ENCODE results near the gene STPG3.

Gene STPG3

DNA sequence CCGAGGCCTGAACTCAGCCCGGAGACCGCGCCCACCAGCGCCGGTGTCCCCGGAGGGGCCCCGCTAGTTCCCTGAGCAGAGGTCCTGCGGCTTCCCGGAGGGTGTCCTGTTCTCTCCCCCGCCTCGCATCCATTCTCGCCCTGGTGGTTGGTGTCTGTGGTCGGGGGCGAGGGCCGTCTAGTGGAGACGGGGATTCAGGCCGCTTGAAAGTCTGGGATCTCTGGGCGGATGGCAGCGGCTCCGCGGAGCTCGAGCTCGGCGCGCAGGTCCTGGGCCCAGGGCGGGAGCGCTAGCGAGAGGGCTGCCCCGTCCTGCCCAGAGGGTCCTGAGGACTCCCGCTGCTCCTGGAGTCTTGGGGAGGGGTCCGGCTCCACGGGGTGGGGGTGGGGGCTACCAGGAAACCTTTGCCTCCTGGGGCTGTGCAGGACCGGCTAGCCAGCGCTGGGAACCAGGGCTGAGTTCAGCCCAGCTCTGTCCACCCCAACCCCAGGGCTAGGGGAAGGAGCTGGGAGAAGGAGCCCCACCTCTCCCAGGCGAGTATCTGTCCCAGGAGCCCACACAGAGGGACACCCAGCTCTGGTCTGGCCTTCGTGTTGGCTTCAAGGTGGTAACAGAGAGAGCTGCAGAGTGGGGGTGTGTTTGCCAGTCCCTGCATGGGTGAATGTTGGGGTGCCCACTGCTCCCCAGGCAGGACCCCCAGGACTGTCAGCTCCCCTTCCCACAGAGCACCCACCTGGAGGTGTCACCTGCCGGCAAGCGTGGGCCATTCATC is 30.4 kb downstream of the STPG3 start:
- DNase-seq = no peak

DNA sequence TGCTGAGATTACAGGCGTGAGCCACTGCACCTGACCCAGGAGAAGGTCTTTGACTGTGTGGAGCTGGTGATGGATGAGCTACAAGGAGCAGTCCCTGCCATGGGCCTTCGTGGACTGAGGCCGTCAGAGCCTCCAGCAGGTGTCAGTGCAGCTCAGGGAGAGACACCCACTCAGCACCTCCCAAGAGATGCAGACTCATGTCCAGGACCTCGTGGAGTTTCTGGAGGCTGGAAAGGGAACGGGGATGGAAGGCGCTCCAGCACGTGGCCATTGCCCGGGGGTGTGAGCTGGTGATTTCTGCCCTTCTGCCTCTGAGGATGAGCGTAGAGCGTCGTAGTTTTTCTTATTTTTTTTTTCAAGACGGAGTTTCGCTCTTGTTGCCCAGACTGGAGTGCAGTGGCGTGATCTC is 35.9 kb downstream of the STPG3 start:
- DNase-seq = peak; percentile 46

DNA sequence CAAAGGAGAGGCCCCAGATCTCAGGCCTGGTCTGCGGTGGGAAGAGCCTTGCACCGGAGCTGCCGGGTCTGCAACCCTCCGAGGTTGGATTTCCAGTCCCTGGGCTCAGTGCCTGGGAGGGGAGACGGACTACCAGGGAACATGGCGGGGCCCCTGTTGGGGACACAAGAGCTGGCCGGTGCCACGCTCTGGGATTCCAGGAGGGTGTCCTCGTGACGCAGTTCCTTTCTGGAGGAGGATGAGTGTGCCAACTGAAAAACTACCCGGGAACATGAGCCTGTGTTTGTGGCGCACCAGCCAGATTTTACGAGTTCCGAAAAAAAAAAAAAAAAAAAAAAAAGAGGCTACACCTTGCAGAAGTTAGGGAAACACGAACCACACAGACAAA is 42.0 kb downstream of the STPG3 start:
- DNase-seq = no peak

DNA sequence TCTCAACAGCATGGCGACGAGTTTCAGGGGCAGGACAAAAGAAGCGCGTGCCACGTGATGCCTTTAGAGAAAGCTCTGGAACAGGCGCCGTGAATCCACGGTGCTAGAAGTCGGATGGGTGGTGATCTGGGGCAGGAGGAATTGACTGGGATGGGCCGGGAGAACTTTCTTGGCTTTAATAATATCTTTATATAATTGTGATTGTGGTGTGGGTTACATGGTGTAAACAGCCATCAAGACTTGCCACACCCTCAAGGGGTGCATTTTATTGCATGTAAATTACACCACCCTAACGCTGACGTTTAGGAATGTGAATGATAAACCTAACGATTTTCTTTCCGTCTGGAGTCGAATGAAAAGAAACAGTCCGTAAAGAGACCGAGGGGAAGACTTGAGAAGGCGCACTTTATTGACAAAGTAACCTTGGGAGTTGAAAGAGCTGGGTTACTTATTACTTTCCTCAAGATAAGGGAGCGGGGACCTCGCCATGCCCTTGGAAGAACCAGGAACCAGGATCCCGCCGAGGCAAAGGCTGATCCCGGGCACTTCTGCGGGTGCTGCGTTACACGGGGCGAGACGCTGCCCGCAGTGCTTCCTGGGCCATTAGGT is 42.5 kb downstream of the STPG3 start:
- no peak for DNase-seq

DNA sequence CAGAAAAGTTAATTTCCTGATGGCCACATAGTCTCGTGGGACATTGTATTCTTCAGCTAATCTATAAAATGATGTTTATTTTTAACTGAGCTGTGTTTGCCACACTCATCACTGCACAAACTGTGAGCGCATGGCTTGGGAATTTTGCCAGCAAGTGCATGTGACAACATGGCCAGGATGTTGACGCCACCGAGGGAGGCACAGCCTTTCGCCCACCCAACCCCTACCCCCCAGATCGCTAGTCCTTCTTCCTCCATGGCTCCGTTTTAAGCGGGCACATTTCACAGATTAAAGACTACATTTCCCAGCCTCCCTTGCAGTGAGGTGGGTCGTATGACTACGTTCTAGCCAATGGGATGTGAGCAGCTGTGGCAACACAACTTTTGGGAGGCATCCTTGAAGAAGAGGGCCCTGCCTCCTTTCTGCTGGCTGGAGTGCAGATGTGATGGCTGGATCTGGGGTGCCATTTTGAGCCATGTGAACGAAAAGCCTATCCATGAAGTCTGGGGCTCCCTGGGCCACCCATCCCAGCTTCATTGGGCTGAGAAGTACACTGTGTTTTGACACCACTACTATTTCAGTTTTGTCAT is 43.1 kb downstream of the STPG3 start:
- no peak for DNase-seq

DNA sequence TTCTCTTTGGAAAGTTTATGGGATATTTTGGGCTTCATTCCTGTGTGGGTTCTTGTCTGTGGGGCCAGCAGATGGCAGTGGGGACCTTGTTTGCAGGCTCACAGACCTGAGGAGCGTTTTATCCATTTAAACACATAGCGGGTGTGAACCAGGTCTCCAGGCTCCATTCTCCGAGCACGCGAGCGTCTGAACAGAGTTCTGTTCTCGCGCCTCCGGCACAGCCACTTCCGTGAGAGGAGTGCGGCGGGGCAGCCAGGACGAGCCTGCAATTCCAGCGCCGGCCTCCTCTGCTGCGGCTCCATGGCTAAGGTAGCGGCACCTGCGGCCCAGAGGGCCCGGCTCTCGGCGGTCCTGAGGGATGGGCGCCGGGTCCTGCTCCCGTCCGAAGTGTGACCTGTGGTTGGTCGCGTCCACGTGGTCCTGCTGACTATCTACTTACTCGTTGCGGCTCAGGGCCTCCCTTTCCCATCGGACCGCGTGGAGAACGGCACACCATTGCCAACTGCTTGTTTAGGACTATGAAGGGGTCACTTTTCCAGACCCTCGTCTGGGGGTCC is 43.7 kb downstream of the STPG3 start:
- no peak for DNase-seq

DNA sequence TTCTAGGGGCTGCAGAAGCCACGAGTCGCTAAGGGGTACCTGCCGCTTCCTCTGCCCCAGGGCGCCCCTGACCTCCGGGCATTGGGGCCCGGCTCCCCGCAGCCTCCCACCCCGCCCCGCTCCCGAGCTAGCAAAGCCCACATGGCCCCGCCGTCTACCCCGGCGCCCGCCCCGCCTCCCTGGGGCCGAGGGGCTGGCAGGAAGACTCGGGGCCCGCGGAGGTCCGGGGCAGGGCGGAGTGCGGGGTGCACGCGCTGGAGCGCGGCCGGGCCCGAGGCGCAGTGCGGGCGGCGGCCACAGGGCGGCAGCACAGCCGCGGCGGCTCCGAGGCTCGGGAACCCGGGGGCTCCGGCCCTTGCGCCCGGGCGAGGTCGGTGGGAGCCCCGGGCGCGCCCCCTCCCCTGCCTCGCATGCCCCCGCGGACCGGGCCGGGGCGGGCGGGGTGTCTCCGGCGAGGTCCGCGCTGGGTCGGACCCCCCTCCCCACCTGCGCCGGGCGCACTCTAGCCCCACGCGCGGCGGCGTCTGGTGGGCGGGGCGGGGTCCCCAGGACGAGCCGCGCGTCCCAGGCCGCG is 44.2 kb downstream of the STPG3 start:
- no peak for DNase-seq

DNA sequence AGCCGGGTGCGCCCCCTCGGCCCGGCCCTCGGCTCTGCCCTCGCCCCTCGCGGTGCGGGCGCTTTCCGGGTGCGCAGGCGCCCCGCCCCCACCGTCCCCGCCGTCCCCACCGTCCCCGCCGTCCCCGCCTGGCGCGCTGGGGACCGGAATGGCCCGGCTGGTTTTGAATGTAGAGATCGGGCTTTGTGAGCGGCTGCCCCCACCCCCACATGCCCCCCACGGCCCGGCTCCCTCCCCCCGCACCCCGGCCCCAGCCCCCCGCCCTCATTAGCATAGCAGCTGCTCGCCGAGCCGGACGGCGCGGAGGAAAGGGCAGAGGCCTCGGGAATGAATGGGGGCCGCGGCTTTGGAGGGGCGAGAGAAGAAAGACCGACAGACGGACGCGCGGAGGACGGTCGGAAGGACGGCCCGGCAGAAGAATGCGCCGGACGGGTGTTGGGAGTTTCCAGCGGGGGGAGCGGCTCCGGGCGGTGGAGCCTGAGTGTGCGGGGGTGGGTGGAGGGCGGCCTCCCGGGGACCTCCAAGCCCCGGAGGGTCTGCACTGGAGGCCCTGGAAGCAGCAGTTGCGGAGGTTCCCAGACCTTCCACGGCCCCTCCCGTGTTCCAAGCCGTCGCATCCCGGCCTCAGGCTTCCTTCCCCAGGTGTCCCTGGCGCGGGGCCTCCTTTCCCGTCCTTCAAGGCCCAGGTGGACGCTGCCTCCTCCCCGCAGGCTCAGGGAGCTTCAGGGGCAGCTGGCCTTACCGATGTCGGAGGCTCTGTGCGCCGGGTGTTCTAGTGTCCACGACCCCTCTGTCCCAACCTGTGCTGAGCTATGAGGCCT is 45.0 kb downstream of the STPG3 start:
- DNase-seq = no peak

DNA sequence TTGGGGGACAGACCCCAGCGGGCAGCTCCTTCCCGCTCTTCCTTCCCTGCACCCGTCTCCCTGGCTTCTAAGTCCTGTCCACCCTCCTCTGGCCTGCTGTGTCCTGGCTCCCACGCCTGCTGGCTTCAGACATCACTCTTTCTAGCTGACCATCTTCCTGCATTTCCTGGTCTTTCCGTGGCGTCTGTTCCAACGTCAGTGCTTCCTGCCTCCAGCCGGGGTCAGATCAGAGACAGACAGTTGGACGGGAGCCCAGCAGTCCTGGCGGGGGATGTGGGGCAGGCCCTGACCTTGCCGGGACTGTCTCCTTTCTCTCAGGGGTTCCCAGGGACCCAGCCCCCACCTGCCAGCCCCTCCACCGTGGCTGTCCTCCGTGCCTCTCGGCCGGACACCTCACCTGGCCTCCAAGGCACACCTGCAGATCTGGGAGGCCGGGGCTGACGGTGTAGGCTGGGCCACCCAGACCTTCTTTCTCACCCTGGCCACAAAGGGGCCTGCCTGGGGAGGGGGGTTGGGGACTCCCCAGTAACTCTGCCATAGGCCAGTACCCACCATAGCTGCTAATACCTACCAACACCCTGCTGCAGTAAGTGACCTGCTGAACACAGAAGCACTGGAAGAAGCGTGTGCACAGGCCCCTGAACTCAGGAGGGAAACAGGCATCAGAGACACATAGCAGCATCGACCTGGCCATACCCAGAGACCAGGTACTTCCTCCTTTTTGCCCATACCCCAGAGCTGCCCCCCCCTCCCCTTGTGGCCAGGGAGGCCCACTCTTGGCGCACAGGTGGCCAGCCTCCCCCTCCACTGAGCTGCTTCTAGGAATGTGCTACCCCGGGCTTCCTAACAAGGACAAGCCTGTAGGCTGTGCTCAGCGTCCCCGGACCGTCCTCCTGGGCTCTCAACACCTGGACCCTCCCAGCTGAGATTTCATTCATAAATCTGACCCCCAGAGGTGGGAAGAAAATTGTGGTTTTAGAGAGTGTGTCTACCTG is 45.9 kb downstream of the STPG3 start:
- DNase-seq = no peak

DNA sequence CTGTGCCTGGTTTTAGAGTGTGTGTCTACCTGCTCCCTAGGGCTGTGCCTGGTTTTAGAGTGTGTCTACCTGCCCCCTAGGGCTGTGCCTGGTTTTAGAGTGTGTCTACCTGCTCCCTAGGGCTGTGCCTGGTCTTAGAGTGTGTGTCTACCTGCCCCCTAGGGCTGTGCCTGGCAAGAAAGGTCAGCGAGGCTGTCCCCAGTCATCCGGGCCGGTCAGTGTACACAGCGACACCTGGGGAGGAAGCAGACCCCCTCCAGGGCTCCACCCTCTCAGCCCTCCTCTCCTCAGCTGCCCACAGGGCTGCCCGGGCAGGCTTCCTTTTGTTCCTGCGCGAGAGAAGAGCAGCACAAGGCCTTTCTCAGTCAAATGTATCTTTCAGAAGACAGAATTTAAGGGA is 46.9 kb downstream of the STPG3 start:
- no peak for DNase-seq

DNA sequence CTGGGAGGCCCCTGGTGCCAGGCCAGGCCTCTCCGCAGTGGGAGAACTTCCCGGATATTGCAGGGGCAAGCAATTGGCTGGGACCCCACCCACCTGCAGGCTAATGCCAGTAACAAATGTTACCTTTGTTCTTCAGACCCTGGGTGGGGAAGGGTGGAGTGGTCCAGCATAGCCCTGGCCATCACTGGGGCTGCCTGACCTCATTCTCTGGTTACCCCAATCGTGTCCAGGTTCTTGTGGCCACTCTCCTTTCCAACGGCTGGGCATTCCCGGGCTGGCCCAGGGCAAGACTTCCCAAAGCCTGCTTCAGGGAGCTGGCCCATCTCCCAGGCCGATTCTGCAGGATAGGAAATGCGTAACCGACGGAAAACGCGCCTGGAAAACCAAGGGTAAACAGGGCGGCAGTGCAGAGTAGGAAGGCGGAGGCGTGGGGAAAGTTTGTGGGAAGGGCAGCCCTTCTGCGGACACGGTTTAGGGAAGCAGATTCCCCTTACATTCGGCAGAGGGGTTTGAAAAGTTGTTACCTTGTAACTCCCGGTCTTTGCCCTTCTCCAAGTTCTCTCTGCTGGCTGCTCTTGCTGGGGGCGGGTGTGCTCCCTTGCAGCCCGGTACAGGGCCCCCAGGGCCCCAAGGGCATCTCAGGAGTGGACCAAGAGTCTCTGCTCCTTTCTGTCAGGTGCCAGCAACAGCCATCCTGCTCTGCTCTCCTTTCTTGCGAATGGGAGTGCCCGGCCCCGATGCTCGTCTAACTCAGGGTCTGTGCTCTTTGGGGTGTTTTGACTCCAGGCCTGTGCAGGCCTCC is 47.5 kb downstream of the STPG3 start:
- DNase-seq = no peak

DNA sequence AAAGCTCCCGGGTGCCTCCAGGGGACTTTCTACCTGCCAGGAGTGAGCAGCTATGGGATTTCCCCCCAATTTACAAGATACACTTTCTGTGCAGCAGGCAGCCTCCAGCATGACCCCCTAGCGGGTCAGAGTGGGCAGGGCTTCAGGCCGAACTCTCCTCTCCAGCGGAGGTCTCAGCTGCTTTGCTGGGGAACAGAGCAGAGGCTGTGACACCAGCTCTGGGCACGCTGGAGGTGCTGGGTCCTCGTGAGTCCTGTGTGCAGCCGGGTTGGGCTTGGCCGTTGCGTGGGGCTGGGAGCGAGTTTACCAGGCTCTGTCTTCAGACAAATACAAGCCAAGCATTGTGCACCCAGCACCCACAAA is 48.1 kb downstream of the STPG3 start:
- DNase-seq = no peak

DNA sequence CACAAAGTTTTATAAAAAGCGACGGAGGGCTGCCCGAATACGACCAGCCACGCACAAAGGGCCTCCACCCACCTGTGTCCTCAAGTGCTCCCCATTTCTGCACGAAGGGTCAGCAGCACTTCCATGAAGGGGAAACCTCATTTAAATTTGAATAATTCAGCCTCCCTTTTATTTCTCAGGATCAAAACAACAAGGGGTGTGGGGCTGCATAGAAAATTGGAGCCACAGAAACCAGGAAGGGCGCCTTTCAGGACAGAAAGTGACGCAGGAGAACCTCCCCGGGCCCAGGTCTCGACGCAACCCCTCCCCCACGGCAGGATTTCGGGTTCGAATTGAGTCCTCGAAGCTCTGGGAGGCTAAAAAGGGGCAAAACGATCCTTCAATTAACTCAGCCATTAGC is 48.9 kb downstream of the STPG3 start:
- no peak for DNase-seq

DNA sequence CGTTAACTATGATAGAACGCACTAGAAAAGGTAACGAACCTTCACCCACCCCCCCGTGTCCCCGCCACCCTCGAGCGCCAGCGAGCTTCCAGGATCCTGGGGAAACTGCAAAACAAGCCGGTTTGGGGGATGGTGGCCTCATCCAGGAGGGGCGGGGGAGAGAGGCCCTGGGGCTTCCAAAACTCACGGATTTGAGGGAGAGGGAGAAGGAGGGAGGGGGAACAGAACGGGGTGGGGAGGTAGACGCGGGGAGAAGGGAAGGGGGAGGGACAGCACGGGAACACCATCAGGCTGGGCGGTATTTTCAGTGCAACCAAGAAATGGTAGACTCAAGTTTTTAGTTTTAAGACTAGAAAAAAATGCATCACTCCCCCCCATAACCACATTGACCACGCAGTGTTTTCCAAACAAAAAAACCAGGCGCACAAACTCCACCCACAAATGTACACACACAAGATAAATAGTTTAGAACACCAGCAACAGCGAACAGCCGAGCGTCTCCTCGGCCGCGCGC is 49.5 kb downstream of the STPG3 start:
- DNase-seq = no peak

DNA sequence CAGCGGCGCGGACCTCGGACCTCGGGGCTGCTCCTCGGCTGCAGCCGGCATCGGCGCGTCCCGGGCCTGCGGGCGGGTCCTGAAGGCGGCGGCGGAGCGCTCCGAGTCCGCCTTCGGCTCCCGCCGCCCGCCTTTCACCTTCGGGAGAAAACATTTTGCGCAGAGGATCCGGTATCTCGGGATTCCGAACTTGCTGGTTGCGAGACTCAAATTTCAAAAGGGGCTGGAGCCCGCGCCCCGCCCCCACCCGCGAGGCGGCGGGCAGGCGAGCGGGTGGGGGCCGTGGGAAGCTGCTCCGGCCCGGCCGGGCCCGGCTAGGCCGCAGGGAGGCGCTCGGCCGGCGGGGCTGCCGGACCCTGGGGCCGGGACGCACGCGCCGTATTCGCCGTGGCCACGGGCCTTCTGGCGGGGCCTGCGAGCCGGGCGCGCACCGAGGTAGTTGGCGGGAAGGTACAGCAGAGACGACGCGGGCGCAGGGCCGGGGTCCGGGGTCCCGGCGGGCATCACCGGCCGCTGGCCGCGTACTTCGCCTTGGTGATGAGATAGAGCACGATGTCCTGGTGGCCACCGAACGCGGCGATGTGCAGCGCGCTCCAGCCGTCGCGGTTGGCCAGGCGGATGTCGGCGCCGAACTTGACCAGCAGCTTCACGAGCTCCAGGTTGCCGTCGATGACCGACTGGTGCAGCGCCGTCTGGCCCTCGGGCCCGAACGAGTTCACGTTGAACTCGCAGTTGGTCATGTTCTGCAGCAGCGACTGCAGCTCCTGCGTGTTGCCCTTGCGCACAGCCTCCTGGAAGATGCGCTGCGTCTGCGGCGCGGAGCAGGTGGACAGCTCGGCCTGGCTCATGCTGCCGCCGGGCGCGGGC is 50.2 kb downstream of the STPG3 start:
- DNase-seq = no peak

DNA sequence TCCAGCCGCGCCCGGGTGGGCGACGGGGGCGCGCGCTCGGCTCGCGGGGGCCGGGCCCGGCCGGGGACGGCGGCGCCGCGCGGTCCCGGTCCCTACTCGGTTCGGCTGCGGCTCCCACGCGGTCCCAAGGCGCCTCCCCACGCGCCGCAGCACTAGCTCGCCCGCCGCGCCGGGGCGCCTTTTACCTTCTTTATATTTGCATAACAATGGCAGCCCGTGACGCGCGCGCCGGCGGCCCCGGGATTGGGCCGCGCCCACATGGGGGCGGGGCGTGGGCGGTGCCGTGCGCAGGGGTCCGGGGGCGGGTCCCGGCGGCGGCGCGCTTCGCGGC is 51.0 kb downstream of the STPG3 start, which contains the start of gene NRARP:
Gene NRARP (minus strand): TSS at position 154 of the 331 bp plus-strand sequence. CDS start 343 bp downstream, outside the sequence.
- DNase-seq = peak; percentile 75

DNA sequence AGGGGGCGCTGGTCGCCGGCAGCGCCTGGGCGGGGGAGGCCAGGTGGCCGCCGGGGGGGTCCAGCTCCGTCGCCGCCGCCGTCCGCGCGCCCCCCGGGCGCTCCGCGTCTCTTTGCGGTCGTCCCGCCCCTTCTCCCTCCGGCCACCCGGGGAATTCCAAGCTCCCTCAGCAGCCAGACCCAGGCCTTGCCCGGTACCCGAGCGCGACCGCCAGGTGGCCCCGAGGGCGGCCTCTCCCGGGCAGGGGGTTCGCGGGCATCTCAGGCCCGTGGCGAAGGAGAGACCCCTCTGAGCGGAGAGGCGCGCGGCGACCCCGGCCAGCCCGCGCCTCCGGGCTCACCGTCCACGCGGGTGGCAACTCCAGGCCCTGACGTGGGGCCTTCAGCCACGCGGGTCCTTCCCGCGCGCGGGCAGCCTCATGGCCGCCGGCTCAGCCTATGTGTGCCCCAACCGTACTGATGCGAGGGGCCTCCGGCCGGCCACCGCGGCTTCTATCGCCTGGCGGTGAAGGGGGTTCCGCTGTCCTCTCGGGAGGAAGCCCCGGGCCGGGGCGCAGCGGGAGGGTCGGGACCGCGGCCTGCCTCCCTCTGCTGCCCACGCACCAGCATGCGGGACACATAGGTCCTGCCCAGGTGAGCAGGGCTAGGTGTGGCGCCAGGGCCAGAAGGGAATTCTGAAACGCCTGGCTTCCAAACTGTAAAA is 51.5 kb downstream of the STPG3 start:
- DNase-seq = peak; percentile 56

All from NCI-H1092 (cell line).